Neural crest cell (in vitro differentiated cells): ENCODE data around the gene BICDL1. TPM values are rescaled to one million over a fixed set of nuclear protein-coding genes. Genes with fewer than 3 reads are reported as not detected.

ENCODE experiments used
- DNase-seq: peaks from one replicate; pipeline ENCODE4 v3.0.0; 2021; ENCODE audit warnings: low read depth, mixed read lengths, low spot score
- H3K27ac Mint-ChIP-seq: one replicate; pipeline ENCODE4 v1.8.0; 2021; ENCODE audit warnings: mild to moderate bottlenecking, mixed read lengths; ENCODE audit not compliant: unreplicated experiment
- H3K27me3 Mint-ChIP-seq: 2 replicates; pipeline ENCODE4 v1.8.0; 2021; ENCODE audit warnings: low read depth, mild to moderate bottlenecking, mixed read lengths
- H3K36me3 Mint-ChIP-seq: 2 replicates; pipeline ENCODE4 v1.8.0; 2021; ENCODE audit warnings: low read depth, mild to moderate bottlenecking, mixed read lengths
- H3K4me1 Mint-ChIP-seq: 2 replicates; pipeline ENCODE4 v1.8.0; 2021; ENCODE audit warnings: mixed read lengths
- H3K4me3 Mint-ChIP-seq: one replicate; pipeline ENCODE4 v1.8.0; 2021; ENCODE audit warnings: mild to moderate bottlenecking, mixed read lengths
- H3K9me3 Mint-ChIP-seq: 2 replicates; pipeline ENCODE4 v1.8.0; 2021; ENCODE audit warnings: mixed read lengths
- long read RNA-seq: library from polyadenylated mRNA; unstranded; transcript quantifications from one replicate; pipeline ENCODE4 v2.0.0, GENCODE V29; 2020
- total RNA-seq: library from RNA; stranded (reverse); gene quantifications from 2 replicates; pipeline ENCODE4 v1.2.1, GENCODE V29; 2021
- TF ChIP-seq, protein P1 (sequence below): fragments of 200-600 bp; sonication (generic); conservative IDR thresholded peaks from 2 replicates; pipeline ENCODE4 v1.5.0; 2021; ENCODE audit warnings: antibody characterized with exemption, mild to moderate bottlenecking

BICDL1 gene, protein sequence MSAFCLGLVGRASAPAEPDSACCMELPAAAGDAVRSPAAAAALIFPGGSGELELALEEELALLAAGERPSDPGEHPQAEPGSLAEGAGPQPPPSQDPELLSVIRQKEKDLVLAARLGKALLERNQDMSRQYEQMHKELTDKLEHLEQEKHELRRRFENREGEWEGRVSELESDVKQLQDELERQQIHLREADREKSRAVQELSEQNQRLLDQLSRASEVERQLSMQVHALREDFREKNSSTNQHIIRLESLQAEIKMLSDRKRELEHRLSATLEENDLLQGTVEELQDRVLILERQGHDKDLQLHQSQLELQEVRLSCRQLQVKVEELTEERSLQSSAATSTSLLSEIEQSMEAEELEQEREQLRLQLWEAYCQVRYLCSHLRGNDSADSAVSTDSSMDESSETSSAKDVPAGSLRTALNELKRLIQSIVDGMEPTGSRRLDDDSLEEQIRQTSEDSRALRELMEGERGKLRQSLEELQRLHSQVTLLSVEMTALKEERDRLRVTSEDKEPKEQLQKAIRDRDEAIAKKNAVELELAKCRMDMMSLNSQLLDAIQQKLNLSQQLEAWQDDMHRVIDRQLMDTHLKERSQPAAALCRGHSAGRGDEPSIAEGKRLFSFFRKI
- total RNA-seq: 5.2 and 6.3 TPM in 2 replicates
- long read RNA-seq: 0 reads

DNA sequence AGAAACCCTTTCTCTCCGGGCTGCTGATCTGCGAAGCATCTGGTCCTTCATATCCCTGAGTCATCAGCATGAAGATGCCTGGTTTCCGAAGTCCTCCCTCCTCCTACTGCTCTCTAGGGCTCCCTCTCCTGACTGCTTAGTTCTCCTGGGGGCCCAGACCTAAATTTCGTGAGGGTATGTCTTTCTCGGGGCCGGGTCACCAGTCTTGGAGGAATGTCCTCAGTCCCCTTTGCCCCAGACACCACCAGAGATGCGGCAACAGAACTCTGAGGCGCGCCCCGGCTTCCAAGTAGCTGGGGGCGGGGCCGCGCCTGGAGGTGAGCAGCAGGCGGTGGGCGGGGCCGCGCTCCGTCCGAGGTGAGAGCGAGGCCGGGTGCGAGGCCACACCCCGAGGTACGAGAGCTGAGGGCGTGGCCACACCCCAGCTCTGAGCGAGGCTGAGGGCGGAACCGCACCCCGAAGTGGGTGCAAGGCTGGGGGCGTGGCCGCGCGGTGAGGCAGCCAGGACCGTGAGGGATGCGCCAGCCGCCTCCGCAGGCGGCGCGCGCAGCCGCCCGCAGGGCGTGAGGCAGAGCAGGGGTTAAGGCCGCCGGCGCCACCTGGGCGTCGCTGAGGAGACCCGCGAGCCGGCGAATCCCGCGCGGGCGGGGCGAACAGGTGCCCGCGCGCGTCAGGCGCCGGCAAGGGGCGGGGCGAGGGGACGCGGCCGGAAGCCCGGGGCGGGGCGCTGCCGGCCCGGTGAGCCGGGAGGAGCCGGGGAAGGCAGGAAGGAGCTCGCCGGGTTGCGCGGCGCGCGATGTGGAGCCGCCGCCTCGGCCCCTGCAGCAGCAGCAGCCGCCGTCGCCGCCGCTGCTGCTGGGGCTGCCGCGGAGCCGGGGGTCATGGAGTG is at the start of gene BICDL1:
TSS of gene BICDL1 (plus strand) at position 765 of the 889 bp plus-strand sequence. CDS start 633 bp downstream, outside the sequence.
- H3K9me3 Mint-ChIP-seq: no peaks in the 10 kb centered on the region
- peak within 1 kb of the TSS; percentile 89 for H3K4me3 Mint-ChIP-seq
- no peak within 1 kb of the TSS for H3K27ac Mint-ChIP-seq
- TF ChIP-seq, protein P1, sequence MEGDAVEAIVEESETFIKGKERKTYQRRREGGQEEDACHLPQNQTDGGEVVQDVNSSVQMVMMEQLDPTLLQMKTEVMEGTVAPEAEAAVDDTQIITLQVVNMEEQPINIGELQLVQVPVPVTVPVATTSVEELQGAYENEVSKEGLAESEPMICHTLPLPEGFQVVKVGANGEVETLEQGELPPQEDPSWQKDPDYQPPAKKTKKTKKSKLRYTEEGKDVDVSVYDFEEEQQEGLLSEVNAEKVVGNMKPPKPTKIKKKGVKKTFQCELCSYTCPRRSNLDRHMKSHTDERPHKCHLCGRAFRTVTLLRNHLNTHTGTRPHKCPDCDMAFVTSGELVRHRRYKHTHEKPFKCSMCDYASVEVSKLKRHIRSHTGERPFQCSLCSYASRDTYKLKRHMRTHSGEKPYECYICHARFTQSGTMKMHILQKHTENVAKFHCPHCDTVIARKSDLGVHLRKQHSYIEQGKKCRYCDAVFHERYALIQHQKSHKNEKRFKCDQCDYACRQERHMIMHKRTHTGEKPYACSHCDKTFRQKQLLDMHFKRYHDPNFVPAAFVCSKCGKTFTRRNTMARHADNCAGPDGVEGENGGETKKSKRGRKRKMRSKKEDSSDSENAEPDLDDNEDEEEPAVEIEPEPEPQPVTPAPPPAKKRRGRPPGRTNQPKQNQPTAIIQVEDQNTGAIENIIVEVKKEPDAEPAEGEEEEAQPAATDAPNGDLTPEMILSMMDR: peak; percentile 38
- peaks cover 7% of the 10 kb centered on the region for H3K4me1 Mint-ChIP-seq
- H3K36me3 Mint-ChIP-seq: no peaks in the 10 kb centered on the region
- DNase-seq: peak; percentile 46
- peaks cover 78% of the 10 kb centered on the region for H3K27me3 Mint-ChIP-seq

DNA sequence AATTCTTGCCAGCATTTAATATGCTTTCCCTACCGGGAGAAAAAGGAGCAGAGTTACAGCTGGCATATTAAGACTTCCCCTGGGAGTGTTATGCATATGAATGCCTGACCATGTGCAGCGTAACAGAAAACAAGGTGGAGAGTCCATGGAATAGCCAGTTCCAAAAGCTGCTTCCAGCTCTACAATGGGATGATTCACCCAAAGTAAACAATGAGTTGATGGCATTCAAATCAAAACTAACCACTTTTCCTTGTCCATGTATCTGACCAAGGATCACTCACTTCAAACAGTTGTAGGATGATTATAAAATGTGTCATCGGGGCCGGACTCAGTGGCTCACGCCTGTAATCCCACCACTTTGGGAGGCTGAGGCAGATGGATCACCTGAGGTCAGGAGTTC is 48.1 kb upstream of the BICDL1 start:
- no peaks in the 10 kb centered on the region for H3K9me3 Mint-ChIP-seq
- H3K36me3 Mint-ChIP-seq: no peaks in the 10 kb centered on the region
- H3K4me3 Mint-ChIP-seq: no peak overlapping the region
- TF ChIP-seq, protein P1: no peak
- no peak overlapping the region for H3K27ac Mint-ChIP-seq
- no peak for DNase-seq
- H3K4me1 Mint-ChIP-seq: peaks cover 3% of the 10 kb centered on the region
- peaks cover 8% of the 10 kb centered on the region for H3K27me3 Mint-ChIP-seq

DNA sequence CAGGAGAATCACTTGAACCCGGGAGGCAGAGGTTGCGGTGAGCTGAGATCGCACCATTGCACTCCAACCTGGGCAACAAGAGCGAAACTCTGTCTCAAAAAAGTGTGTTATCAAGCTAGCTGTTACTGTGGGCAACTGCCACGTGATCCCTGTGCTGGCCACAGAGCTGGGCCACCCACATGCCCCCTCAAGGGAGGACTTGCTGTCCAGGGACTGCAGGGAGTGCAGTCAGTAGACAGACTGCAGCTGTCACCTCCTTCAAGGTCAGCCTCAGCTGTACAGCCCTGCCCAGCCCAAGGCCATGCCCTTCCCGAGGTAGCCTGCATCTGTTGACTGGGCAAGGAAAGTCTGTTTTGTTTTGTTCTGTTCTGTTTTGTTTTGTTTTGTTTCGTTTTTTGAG is 46.6 kb upstream of the BICDL1 start:
- H3K4me3 Mint-ChIP-seq: no peak overlapping the region
- TF ChIP-seq, protein P1: no peak
- H3K27me3 Mint-ChIP-seq: peaks cover 8% of the 10 kb centered on the region
- H3K9me3 Mint-ChIP-seq: no peaks in the 10 kb centered on the region
- no peak for DNase-seq
- peaks cover 3% of the 10 kb centered on the region for H3K4me1 Mint-ChIP-seq
- no peak overlapping the region for H3K27ac Mint-ChIP-seq
- no peaks in the 10 kb centered on the region for H3K36me3 Mint-ChIP-seq

DNA sequence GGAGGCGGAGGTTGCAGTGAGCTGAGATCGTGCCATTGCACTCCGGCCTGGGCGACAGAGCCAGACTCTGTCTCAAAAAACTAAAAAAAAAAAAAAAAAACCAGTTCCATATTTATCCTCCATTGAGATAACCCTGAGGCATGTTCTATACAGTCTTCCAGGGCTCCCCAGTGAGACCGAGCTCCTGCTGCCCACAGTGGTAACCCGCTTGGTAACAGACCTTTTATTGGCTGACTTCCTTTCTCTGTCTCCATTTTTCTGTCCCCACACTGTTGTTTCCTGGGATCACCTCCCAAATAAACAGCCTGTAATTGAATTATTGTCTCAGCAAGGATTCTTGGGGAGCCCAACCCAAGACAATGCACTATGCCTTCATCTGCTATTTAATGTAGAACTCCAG is 42.8 kb upstream of the BICDL1 start:
- Mint-ChIP-seq H3K27ac (no peak overlapping the region), H3K27me3 (no peaks in the 10 kb centered on the region), H3K9me3 (no peaks in the 10 kb centered on the region), H3K36me3 (no peaks in the 10 kb centered on the region), H3K4me1 (no peaks in the 10 kb centered on the region), H3K4me3 (no peak overlapping the region)
- no peak for DNase-seq
- TF ChIP-seq, protein P1: no peak

DNA sequence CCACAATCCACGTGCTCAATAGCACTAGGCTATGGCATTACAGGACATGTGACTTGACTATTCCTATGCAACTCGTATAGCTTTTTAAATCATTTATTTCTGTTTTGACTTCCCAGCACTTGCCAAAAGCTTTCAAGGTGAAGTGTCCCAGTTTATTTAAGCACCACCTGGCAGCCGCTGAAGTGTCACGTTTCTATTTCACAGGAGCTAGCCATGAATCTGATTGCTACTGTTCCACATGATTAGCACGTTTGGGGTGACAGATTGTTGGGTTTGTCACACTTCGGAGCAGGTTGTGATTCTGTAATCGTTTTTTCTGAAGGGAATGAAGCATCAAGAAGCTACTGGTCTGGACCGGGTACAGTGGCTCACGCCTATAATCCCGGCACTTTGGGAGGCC is 39.9 kb upstream of the BICDL1 start:
- no peaks in the 10 kb centered on the region for H3K4me1 Mint-ChIP-seq
- no peaks in the 10 kb centered on the region for H3K9me3 Mint-ChIP-seq
- TF ChIP-seq, protein P1: no peak
- H3K4me3 Mint-ChIP-seq: no peak overlapping the region
- H3K27ac Mint-ChIP-seq: no peak overlapping the region
- H3K36me3 Mint-ChIP-seq: no peaks in the 10 kb centered on the region
- no peak for DNase-seq
- no peaks in the 10 kb centered on the region for H3K27me3 Mint-ChIP-seq
